ENCODE data around the gene VPS35.
A peak's percentile ranks its signal among the peaks of the same experiment; 100 is the strongest.

Gene VPS35

DNA sequence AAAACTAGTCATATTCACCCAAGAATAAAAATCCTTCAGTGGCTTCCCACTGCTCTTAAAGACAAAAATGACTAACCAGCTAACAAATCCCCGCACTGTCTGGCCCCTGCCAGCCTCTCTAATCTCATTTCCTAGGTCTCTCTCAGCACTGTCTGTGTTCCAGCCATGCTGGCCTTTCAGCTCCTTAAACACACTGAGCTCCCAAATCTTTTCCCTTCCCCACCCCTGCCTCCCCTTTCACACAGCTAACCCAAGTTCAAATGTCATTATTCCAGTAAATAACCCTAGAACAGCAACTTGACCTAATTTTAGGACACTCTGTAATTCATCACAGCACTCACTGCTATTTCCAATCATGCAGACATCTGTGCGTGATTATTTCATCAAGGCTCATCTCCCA, 75.6 kb downstream of the VPS35 start:
- DNase-seq (ENCODE audit: low spot score), result no peak

DNA sequence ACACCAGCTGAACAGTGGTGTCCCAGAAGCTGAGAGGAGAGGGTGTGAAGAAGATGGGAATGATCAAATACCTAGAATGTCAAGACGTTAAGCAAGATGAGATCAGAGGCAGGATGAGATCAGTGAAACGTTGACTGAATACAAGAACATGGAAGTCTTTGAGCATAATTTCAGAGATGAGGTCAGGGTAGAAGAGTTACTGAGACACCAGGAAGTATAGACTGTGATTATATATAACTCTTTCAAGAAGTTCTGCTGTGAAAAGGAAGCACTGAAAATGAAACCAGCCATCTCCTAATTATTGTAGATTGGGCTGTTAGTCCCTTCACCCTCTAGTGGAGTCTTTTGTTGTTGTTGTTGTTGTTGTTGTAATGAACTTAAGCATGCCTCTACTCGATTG, 76.9 kb downstream of the VPS35 start:
- no peak for DNase-seq (ENCODE audit: low spot score)

DNA sequence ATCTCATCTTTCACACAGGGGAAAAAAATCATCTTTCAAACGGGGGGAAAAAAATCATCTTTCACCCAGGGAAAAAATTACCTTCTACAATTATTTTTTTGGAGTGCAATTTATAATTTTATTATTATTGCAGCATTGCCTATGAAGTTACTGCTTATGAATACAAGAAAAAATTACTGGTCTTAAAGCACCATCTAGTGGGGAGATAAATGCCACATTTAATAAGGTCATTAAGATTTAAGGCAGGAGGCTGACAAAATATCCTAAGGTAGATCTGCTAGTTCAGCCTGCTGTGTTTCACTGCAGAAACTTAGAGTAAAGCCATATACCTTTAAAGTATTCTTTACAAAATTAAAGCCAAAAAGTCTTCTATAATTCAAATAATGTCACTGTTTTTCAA, 81.4 kb downstream of the VPS35 start:
- DNase-seq (ENCODE audit: low spot score), result peak; percentile 44

- no peak for DNase-seq (ENCODE audit: low spot score)
Measured at GRCh38 chr16:46606231-46606630, 82.7 kb downstream of the VPS35 start.
